Measurements from ENCODE around the gene SIGLEC11. TPM values are rescaled to one million over a fixed set of nuclear protein-coding genes. Genes with fewer than 3 reads are reported as not detected.

Gene SIGLEC11
- total and polyA plus RNA-seq, 2 of the 13 experiments (the other 11 are each of a cell fraction or from before 2014, with no cell fraction given) = not detected

- TF ChIP-seq ZNF800 (CRISPR knock-in tag; IDR thresholded peaks at IDR 0.05) (peak; percentile 93; the same call in 1 of the 2 replicates), ZNF513 (CRISPR knock-in tag; conservative IDR thresholded peaks at IDR 0.05) (no peak), ZBTB33 (CRISPR knock-in tag; IDR thresholded peaks at IDR 0.05) (no peak), SSRP1 (CRISPR knock-in tag; IDR thresholded peaks at IDR 0.05) (no peak), ZNF784 (CRISPR knock-in tag; IDR thresholded peaks at IDR 0.05; ENCODE audit: borderline replicate concordance) (no peak), CBX5 (CRISPR knock-in tag; IDR thresholded peaks at IDR 0.05; ENCODE audit: borderline replicate concordance) (peak; percentile 60; the same call in 1 of the 2 replicates), RFX3 (CRISPR knock-in tag; IDR thresholded peaks at IDR 0.05) (no peak), KDM1A (CRISPR knock-in tag; IDR thresholded peaks at IDR 0.05) (no peak), ZNF720 (CRISPR knock-in tag; IDR thresholded peaks at IDR 0.05) (no peak), ZNF136 (CRISPR knock-in tag; IDR thresholded peaks at IDR 0.05; ENCODE audit: low read depth) (0 out of 2 replicates have a peak, but pooled peaks have one; percentile 40), KLF9 (CRISPR knock-in tag; IDR thresholded peaks at IDR 0.05; ENCODE audit: low read depth) (peak; percentile 89), ZNF678 (CRISPR knock-in tag; IDR thresholded peaks at IDR 0.05) (0 out of 2 replicates have a peak, but pooled peaks have one; percentile 21), E2F1 (CRISPR knock-in tag; IDR thresholded peaks at IDR 0.05) (peak; percentile 95), SALL2 (CRISPR knock-in tag; IDR thresholded peaks at IDR 0.05) (peak; percentile 92), ZNF768 (CRISPR knock-in tag; IDR thresholded peaks at IDR 0.05) (peak; percentile 63; the same call in 1 of the 2 replicates), ZNF746 (CRISPR knock-in tag; IDR thresholded peaks at IDR 0.05) (peak; percentile 81), GRHL1 (CRISPR knock-in tag; conservative IDR thresholded peaks at IDR 0.05) (no peak), ZBTB14 (CRISPR knock-in tag; IDR thresholded peaks at IDR 0.05) (peak; percentile 65), RARA (CRISPR knock-in tag; IDR thresholded peaks at IDR 0.05) (no peak)
Measured at GRCh38 chr19:49929121-49929610, 31.8 kb downstream of the SIGLEC11 start, which contains the start of the genes ATF5 and NUP62 (continued).
